GM18868 (cell line): ENCODE data around the gene TPTE.
"Not testable (repeated sequence)": the region's sequence is repeated elsewhere in the genome, so short reads cannot be mapped to it uniquely, and the experiment has no call there.

Experiments used
- ATAC-seq: cut with Tn5 transposase; IDR thresholded peaks from one replicate; pipeline ENCODE4 v1.9.1; 2021; ENCODE audit warnings: mild to moderate bottlenecking, moderate library complexity; ENCODE audit not compliant: unreplicated experiment

TPTE gene

DNA sequence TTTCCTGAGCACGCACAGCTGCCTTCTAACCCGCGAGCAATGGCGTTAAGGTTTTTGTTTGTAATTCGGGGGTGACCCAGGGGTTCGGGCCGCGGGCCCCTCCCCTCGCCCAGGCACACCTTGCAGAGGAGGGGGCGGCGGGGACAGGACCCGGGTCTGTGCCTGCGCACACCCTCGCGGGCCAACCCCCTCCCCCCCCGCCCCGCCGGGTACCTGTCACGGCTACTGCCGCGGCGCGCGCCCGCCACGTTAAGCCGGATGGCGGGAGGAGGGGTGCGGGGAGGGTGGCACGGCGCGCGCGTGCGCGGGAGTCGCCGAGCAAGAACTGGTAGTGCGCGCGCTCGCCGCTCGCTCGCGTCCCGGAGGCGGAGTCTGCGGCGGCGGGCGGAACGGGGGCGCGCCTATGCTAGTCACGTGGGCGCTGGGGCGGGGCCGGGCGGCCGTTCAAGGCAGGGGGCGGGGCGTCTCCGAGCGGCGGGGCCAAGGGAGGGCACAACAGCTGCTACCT lies at the start of gene TPTE:
TSS of gene TPTE (plus strand) at position 493 of the 508 bp plus-strand sequence. CDS start 17,141 bp downstream, outside the sequence.
- no peak for ATAC-seq

DNA sequence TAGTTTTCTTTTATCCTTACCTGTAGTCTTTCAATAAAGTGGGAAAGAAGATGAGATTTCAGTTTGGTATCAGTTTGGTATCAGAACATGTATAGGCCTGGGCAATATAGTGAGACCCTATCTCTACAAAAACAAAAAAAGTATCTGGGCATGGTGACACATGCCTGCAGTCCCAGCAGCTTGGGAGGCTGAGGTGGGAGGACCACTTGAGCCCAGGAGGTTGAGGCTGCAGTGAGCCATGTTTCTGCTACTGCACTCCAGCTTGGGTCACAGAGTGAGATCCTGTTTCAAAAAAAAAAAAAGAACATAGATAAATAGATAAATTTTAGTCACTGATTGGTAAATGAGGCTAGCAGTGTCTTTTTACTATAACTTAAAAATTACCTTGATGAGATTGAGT lies 49.4 kb upstream of the TPTE start:
- ATAC-seq = not testable (repeated sequence)

DNA sequence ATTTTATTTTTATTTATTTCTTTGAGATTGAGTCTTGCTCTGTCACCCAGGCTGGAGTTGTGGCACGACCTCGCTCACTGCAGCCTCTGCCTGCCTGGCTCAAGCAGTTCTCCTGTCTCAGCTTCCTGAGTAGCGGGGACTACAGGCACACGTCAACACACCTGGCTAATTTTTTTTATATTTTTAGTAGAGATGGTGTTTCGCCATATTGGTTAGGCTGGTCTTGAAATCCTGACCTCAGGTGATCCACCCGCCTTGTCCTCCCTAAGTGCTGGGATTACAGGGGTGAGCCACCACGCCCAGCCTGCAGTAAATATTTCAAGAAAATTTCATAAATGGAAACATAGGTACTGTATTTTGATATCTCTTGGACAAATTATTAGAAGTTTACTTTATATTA lies 43.6 kb upstream of the TPTE start:
- ATAC-seq = not testable (repeated sequence)

DNA sequence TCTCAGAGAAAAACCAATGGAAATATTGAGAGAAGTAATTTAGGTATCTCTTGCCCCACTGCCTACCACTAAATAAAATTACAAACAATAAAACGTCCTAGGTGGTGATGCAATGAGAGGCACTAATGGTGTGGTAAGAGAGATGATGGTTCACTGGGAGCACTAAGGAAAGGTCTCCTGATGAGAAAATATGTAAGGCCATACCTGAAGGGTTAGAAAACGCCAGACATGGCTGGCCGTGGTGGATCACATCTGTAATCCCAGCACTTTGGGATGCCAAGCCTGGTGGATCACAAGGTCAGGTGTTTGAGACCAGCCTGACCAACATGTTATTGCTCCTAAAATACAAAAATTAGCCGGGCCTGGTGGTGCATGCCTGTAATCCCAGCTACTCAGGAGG lies 41.5 kb upstream of the TPTE start:
- ATAC-seq = not testable (repeated sequence)

DNA sequence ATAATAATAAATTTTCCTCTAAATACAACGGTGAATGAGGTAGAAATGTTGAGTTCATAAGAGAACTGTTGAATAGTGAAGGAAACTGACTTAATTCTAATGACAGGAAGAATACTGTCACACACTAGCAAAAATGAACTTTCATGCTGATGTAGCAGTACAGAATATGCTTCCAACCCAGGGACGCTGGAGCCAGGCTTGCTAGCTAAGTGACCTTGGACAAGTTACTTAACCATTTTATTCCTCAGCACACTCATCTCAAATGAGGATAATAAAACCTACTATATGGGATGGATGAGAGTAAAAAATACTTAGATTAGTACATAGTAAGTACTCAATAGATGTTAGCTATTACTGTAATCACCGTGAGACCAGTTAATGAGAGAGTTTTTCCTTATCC lies 36.5 kb upstream of the TPTE start:
- not testable (repeated sequence) for ATAC-seq

DNA sequence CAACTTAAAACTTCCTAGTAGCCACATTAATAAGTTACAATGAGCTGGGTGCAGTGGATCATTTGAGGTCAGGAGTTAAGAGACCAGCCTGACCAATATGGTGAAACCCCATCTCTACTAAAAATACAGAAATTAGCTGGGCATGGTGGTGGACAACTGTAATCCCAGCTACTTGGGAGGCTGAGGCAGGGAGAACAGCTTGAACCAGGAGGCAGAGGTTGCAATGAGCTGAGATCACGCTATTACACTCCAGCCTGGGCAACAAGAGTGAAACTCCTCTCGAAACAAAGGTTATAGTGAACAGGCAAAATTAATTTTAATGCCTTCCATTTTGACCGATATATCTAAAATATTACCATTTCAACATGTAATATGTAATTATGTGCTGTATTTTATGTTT lies 30.9 kb upstream of the TPTE start:
- ATAC-seq = not testable (repeated sequence)

DNA sequence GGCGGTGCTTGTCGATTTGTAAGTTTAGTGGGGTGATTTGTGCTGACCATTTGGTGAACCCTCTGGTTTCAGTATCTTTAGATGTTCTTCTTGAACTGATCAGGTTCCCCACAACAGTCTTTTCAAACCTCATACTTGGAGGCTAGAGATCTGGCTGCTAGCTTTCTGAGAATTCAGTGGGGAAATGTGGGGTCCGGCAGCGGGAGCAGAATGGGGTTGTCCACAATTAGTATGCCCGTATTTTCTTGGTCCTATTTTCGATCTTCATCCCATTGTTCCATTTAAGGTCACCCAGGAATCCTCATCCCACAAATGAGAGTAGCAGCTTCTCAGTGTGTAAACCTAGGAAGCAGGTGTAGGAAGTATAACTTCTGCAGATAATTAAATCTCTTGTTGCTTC lies 10.3 kb upstream of the TPTE start:
- no peak for ATAC-seq

DNA sequence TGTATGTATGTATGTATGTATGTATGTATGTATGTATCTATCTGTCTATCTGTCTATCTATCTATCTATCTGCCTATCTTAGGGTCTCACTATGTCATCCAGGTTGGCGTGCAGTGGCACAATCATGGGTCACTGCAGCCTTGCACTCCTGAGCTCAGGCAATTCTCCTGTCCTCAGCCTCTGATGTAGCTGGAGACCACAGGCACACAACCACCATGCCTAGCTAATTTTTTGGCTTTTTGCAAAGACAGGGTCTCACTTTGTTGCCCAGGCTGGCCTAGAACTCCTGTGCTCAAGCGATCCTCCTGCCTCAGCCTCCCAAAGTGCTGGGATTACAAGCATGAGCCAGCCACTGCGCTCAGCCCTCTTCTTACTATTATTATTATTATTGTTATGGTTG lies 4.5 kb upstream of the TPTE start:
- ATAC-seq = not testable (repeated sequence)

DNA sequence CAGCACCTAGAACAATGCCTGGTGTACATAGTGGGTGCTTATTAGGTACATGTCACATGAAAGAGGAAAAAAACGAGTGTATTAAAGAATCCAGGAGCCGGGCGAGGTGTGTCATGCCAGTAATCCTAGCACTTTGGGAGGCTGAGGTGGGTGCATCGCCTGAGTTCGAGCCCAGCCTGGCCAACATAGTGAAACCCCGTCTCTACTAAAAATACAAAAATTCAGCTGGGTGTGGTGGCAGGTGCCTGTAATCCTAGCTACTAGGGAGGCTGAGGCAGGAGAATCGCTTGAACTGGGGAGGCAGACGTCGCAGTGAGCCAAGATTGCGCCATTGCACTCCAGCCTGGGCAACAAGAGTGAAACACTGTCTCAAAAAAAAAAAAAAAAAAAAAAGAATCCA lies 3.5 kb upstream of the TPTE start:
- ATAC-seq = not testable (repeated sequence)

DNA sequence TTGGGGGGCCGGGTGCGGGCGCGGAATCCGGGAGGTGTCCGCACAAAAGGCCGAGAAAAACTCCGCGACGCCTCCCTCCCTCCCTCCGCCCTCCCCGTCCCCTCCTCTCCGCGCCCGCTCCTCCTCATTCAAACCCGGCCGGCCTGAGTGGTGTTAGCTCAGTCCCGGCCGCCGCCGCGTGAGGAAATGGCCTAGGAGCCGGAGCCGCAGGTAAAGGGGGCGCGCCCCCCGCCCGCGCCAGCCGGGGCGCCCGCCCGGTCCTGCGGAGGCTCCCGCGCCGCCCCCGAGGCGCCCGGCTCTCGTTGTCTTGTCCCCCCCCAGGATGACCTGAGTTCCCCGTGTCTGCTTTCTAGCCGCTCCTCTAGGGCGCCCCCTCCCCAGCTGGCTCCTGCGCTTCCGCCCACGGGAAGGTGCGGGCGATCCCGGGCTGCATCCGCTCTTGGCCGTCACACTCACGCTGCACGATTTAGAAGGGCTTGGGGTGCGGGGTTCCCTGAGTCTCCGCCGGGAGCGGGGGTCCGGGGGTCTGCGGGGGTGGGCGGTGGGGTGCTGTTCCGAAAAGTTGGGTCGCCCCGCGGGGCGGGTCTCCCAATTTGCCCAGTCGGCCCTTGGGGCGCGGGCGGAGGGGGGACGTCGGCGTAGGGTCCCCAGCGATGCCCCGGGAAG lies 585 bp downstream of the TPTE start:
- not testable (repeated sequence) for ATAC-seq

DNA sequence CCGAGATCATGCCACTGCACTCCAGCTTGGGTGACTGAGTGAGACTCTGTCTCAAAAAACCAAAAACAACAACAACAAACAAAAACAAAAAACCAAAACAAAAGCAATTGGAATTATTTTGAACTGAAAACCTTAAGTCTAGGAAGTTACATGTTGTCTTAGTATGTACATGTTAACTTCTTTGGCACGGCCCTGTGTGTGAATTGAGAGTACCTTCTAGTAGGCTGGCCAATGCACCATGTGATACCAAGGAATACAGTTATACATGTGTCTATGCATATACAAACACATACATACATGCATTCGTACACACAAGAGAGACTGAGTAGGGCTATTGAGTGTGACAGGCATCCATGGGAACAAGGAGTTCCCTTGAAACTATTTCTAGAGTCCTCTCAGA lies 18.6 kb downstream of the TPTE start:
- no peak for ATAC-seq

DNA sequence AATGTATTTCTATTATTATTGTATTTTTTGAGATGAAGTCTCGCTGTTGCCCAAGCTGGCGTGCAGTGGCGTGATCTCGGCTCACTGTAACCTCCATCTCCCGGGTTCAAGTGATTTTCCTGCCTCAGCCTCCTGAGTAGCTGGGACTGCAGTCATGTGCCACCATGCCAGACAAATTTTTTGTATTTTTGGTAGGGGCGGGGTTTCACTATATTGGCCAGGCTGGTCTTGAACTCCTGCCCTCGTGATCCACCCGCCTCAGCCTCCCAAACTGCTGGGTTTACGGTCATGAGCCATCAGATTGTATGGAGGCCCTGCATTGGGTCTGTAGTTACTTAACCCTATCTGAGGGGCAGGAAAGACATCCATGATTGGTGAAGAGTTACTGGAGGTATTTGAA lies 23.0 kb downstream of the TPTE start:
- ATAC-seq = not testable (repeated sequence)

DNA sequence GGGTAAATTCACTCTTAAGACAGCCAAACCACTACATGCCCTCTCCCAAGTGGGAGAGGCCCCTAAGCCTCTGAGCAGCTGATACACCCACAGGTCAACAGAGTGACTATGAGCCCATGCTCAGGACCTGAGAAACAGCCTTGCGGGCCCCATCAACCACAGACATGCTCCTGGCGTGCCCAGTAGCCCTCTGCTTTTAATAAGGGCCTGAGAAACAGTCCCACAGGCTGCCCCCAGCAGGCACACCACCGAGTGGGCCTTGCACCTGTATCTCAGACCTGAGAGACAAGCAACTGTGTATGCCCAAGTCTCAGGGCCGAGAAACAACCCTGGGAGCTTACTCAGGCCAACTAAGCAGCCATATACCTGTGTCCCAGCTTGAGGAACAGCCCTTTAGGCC lies 26.5 kb downstream of the TPTE start:
- not testable (repeated sequence) for ATAC-seq

DNA sequence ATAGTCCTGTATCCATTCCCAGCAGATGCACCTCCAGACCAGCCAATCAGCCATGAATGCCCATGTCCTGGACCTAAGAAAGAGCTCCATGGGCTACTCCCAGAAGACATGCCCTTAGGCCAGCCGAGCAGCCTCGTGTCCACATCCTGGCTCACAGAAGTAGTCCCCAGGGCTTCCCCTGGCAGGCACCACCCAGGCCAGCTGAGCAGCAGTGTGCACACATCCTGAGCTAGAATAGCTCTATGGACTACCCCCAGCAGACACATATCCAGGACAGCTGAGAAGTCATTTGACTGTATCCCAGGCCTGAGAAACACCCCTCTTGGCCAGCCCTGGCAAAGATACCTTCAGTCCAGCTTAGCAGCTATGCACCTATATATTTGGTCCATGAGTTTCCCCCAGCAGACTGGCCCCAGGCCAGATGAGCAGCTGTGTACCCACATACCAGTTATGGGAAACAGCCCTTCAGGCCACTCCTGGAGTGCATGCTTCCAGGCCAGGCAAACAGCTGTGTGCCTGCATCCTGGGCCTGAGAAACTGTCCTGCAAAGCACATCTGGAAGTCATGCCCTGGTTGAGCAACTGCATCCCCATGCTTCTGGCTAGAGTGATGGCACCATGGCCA lies 27.1 kb downstream of the TPTE start:
- not testable (repeated sequence) for ATAC-seq

DNA sequence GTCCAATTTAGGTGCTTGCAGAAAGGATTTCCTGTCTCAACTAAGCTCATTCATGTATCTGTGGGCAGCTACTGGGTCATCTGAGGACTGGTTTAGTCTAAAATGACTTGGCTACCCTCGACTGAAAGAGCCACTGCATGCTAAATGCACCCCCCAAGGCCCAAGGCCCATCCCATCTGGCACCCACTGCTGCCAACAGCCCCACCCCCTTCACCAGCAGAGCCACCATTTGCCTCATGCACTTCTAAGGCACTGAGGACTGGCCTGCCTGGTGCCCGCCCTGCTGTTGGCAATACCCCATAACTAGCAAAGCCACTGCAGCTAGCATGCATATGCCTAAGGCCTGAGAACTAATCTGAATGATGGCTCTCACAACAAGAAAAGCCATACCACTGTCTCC lies 49.4 kb downstream of the TPTE start:
- not testable (repeated sequence) for ATAC-seq

DNA sequence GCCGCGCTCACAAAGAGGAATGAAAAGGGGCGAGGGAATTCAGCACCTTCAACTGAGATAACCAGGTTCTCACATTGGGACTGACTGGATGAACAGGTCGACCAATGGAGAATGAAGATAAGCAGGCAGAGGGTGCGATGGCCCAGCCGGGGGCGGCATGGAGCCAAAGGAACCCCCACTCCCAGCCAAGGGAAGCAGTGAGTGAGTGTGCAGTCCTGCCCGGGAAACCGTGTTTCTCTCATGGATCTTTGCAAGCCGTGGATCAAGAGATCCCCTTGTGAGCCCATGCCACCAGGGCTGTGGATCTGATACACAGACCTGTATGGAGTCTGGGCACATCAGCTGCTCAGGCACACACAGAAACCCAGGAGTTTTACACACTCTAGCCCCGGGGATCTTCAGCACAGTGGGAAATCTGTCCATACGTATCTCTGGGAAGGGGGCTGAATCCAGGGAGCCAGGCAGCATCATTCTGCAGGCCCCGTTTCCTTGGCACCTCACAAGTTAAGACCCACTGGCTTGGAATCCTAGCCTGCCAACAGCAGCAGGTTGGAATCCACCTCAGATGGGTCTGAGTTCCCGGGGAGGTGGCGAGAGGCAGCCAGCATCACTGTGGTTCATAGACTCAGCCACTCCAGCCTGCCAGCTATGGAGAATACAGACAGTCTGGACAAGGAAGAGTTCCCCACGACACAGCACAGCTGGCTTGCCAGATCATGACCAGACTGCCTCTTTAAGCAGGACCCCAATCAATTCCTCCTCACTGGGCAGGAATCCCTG lies 53.3 kb downstream of the TPTE start:
- not testable (repeated sequence) for ATAC-seq

DNA sequence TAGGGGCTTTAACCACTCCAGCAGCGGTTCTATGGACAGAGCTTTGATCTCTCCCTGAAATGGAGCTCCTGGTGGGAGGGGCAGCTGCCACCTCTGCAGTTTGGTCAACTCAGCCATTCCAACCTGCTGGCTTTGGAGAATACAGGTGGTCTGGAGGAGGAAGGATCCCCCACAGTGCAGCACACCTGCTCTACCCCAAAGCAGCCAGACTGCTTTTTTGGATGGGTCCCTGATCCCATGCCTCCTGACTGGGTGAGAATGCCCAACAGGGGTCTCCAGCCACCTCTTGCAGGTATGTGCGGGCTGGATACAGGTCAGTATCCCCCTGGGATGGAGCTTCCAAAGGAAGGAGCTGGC lies 53.9 kb downstream of the TPTE start:
- no peak for ATAC-seq

DNA sequence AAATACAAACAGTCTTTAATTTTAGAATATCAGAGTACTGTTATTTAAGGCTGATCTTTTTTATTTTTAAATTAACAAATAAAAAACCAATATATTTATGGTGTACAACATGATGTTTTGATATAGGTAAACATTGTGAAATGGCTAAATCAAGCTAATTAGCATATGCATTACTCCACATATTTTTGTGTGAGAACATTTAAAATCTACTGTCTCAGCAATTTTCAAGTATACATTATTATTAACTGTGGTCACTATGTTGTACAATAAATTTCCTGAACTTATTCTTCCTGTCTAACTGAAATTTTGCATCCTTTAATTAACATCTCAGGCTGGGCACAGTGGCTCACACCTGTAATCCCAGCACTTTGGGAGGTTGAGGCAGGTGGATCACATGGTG lies 57.5 kb downstream of the TPTE start:
- not testable (repeated sequence) for ATAC-seq

DNA sequence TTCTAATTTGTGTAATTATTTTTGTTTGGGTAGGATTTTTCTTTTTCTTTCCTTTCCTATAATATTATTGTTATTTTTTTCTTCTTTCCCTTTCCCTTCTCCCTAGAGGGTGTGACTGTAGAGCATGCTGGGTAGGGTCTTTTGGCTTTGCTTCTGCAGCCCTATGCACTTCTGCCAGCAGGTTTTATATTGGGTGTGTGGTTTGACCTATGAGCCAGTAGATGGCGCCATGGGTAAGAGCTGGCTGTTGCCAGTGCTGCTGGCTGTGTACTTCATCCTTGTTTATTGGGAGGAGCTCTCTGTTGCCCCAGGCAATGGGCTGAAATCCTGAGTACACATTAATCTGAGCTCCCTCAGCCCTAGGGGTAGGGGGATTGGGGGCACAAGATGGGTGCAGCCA lies 67.7 kb downstream of the TPTE start:
- not testable (repeated sequence) for ATAC-seq

DNA sequence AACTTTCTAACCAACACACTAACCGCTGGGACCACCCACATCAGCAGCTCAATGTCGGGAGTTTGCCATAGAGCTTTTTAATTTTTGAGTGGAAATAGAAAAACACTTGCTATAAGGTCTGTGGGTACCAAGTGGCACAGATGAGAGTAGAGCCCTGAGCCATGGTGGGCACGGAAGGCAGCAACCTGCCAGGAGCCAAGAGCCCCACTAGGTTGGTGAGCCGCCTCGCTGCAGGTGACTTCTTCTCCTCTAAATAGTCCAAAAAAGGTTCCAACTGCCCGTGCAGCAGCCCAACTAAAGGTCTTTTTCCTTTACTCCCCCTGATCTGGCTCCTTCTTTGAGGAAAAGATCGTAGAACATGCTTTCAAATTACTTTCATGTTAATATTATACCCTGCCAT lies 85.7 kb downstream of the TPTE start:
- ATAC-seq = not testable (repeated sequence)

DNA sequence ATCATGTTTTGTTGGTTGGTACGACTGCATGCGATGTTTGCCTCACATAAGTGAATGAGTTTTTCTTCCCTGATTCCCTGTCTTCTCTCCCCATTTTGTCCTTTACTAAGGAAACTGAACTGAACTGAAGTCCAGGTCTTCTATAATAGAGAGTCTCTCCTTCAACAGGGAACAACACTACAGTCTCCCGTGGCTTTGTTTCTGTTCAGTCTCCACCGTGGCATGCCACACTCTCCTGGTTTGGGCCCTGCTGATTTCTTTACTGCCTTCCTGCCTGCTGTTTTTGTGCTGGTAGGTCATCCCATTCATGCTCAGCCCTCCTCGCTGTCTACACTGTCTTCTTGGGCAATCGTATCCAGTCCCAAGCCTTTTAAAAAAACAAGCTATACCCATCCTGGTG lies 92.9 kb downstream of the TPTE start:
- ATAC-seq = not testable (repeated sequence)

DNA sequence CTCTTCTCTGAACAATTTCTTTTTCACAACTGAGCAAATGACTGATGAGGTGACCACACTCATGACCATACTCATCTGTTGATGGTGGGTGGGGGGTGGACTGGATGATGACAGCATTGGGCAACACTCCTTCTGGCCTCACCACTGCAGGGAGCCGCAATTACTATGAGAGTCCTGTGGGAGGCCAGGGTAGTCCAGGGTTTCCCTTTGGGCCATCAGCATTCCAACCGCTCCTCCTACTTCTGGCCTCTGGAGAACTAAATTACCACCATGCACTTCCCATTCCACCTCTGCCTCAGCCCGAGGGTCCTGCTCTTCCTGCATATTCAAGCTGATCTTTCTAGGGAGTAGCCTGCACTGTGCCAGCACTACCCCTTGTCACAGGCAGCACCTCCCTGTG lies 94.7 kb downstream of the TPTE start:
- not testable (repeated sequence) for ATAC-seq
